T-helper 17 cell (primary cell): ENCODE measurements around the gene REG3A. TPM values are rescaled to one million over a fixed set of nuclear protein-coding genes. Genes with fewer than 3 reads are reported as not detected.

Experiments used
- ATAC-seq: fragments of 150-1000 bp; cut with Tn5 transposase; 2 replicates; pipeline ENCODE4 v1.10.0; 2021; ENCODE audit warnings: mild to moderate bottlenecking, moderate library complexity
- DNase-seq, 3 donors: peaks; one replicate each; pipeline versions ENCODE4 v3.0.0 to v3.0.0-alpha.2; 2020 to 2021
- H3K9me3 ChIP-seq: one replicate; pipeline ENCODE4 v1.7.0; 2013; ENCODE audit warnings: low read length, mild to moderate bottlenecking; ENCODE audit not compliant: control insufficient read depth, poor library complexity, severe bottlenecking
- H3K27ac Mint-ChIP-seq: one replicate; pipeline ENCODE4 v1.8.0; 2022; ENCODE audit warnings: mild to moderate bottlenecking, moderate library complexity, mixed read lengths
- H3K27me3 Mint-ChIP-seq: one replicate; pipeline ENCODE4 v1.8.0; 2022; ENCODE audit warnings: mixed read lengths
- H3K36me3 Mint-ChIP-seq: one replicate; pipeline ENCODE4 v1.8.0; 2022; ENCODE audit warnings: low read depth, mixed read lengths
- H3K4me1 Mint-ChIP-seq: one replicate; pipeline ENCODE4 v1.8.0; 2022; ENCODE audit warnings: mild to moderate bottlenecking, mixed read lengths
- H3K4me3 Mint-ChIP-seq: one replicate; pipeline ENCODE4 v1.8.0; 2022; ENCODE audit warnings: mild to moderate bottlenecking, moderate library complexity, mixed read lengths
- total RNA-seq, 4 donors: library from RNA in 2 of 4; stranded (reverse) in 2 of 4; gene quantifications; one replicate each; pipeline ENCODE4 v1.2.3 and lab custom pipeline; 2022 to 2026

Gene REG3A
- total RNA-seq, 2 donors from 2014 or later, result not detected

GRCh38 chr2:79139423-79139822 is 20.1 kb downstream of the REG3A start:
- H3K4me3 Mint-ChIP-seq, result no peak overlapping the region
- DNase-seq (no peak), ATAC-seq (no peak)
- no peaks in the 10 kb centered on the region for H3K9me3 ChIP-seq
- no peak overlapping the region for H3K27ac Mint-ChIP-seq
- H3K4me1 Mint-ChIP-seq, result no peaks in the 10 kb centered on the region
- no peaks in the 10 kb centered on the region for H3K27me3 Mint-ChIP-seq
- no peaks in the 10 kb centered on the region for H3K36me3 Mint-ChIP-seq

GRCh38 chr2:79138385-79138784 is 21.2 kb downstream of the REG3A start:
- H3K27me3 Mint-ChIP-seq, result no peaks in the 10 kb centered on the region
- H3K4me1 Mint-ChIP-seq, result no peaks in the 10 kb centered on the region
- no peaks in the 10 kb centered on the region for H3K9me3 ChIP-seq
- DNase-seq (no peak), ATAC-seq (no peak)
- H3K36me3 Mint-ChIP-seq, result no peaks in the 10 kb centered on the region
- no peak overlapping the region for H3K4me3 Mint-ChIP-seq
- no peak overlapping the region for H3K27ac Mint-ChIP-seq

DNA sequence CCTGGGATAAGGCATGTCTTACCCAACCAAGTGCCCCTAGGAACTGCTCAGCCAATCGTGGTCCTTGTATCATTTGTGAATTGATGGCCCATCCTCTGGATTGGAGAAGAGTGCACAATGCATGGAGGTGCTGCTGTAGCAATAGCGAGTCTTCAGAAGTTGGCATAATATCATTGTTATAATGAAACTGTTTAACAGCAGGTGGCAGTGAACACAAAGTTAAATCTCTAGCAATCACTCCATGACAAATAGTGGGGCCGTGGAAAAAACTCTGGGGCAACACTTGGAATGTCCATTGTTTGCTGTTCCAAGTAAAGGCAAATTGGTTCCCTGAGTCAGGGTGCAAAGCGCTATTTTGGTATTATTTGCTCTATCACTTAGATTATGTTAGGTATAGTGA is 27.9 kb downstream of the REG3A start:
- Mint-ChIP-seq H3K27me3 (no peaks in the 10 kb centered on the region), H3K4me1 (no peaks in the 10 kb centered on the region), H3K27ac (no peak overlapping the region), H3K4me3 (no peak overlapping the region), H3K36me3 (no peaks in the 10 kb centered on the region)
- no peak for DNase-seq
- no peak for ATAC-seq
- H3K9me3 ChIP-seq, result no peaks in the 10 kb centered on the region

- H3K4me1 Mint-ChIP-seq, result no peaks in the 10 kb centered on the region
- ATAC-seq, result no peak
- H3K27me3 Mint-ChIP-seq, result no peaks in the 10 kb centered on the region
- no peak for DNase-seq
- H3K27ac Mint-ChIP-seq, result no peak overlapping the region
- H3K4me3 Mint-ChIP-seq, result no peak overlapping the region
- H3K9me3 ChIP-seq, result no peaks in the 10 kb centered on the region
- no peaks in the 10 kb centered on the region for H3K36me3 Mint-ChIP-seq
These were observed 29.7 kb downstream of the REG3A start for GRCh38 chr2:79129804-79130203.

GRCh38 chr2:79129260-79129659 is 30.3 kb downstream of the REG3A start:
- no peaks in the 10 kb centered on the region for H3K9me3 ChIP-seq
- no peak overlapping the region for H3K4me3 Mint-ChIP-seq
- no peaks in the 10 kb centered on the region for H3K27me3 Mint-ChIP-seq
- no peaks in the 10 kb centered on the region for H3K36me3 Mint-ChIP-seq
- no peak overlapping the region for H3K27ac Mint-ChIP-seq
- ATAC-seq, result no peak
- no peak for DNase-seq
- no peaks in the 10 kb centered on the region for H3K4me1 Mint-ChIP-seq

DNA sequence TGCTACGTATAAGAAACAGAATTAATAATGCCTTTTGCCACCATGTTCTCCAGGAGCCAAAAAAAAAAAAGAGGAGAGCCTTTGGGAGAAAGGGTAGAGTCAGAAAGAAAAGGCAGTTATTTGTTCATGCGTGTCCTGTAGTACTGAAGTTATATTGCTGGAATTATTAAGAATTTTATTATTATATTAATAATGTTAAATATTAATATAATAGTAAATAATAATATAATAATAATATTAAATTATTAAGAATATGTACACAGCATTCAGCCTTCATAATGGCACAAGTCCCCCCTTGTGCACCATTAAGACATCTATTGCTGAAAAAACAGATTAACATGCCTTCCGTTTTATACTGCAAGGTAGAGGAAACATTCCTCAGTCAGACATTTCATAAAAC is 31.1 kb downstream of the REG3A start:
- Mint-ChIP-seq H3K4me3 (no peak overlapping the region), H3K27ac (no peak overlapping the region), H3K27me3 (no peaks in the 10 kb centered on the region), H3K36me3 (no peaks in the 10 kb centered on the region), H3K4me1 (no peaks in the 10 kb centered on the region)
- no peaks in the 10 kb centered on the region for H3K9me3 ChIP-seq
- ATAC-seq, result no peak
- DNase-seq, result no peak

- Mint-ChIP-seq H3K4me3 (no peak overlapping the region), H3K4me1 (no peaks in the 10 kb centered on the region), H3K27me3 (no peaks in the 10 kb centered on the region), H3K27ac (no peak overlapping the region), H3K36me3 (no peaks in the 10 kb centered on the region)
- ATAC-seq (no peak), DNase-seq (no peak)
- H3K9me3 ChIP-seq, result no peaks in the 10 kb centered on the region
These were observed 33.9 kb downstream of the REG3A start for GRCh38 chr2:79125721-79125985.

GRCh38 chr2:79124907-79125720 is 34.4 kb downstream of the REG3A start:
- DNase-seq (no peak), ATAC-seq (no peak)
- H3K27me3 Mint-ChIP-seq, result no peaks in the 10 kb centered on the region
- H3K27ac Mint-ChIP-seq, result no peak overlapping the region
- no peaks in the 10 kb centered on the region for H3K9me3 ChIP-seq
- H3K4me3 Mint-ChIP-seq, result no peak overlapping the region
- no peaks in the 10 kb centered on the region for H3K4me1 Mint-ChIP-seq
- H3K36me3 Mint-ChIP-seq, result no peaks in the 10 kb centered on the region

DNA sequence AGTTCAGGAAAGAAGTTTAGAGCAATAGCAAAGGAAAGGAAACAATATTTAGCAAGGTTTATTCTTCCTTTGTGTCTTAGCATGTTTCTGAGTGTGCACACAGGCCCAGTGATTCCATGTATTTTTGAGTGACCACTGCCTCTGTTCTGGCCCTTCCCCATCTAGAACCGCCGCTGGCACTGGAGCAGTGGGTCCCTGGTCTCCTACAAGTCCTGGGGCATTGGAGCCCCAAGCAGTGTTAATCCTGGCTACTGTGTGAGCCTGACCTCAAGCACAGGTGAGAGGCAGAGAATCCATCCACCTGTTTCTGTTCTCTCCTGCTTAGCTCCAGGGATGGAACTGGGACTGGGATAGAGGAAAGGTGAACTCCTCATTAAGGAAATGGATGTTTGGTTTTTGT is 36.9 kb downstream of the REG3A start:
- H3K9me3 ChIP-seq, result no peaks in the 10 kb centered on the region
- H3K4me1 Mint-ChIP-seq, result no peaks in the 10 kb centered on the region
- DNase-seq, result no peak
- H3K4me3 Mint-ChIP-seq, result no peak overlapping the region
- no peaks in the 10 kb centered on the region for H3K36me3 Mint-ChIP-seq
- H3K27me3 Mint-ChIP-seq, result no peaks in the 10 kb centered on the region
- ATAC-seq, result no peak
- H3K27ac Mint-ChIP-seq, result no peak overlapping the region

- no peaks in the 10 kb centered on the region for H3K9me3 ChIP-seq
- ATAC-seq, result no peak
- no peak for DNase-seq
- Mint-ChIP-seq H3K4me1 (no peaks in the 10 kb centered on the region), H3K4me3 (no peak within 1 kb of the TSS), H3K27me3 (no peaks in the 10 kb centered on the region), H3K36me3 (no peaks in the 10 kb centered on the region), H3K27ac (no peak within 1 kb of the TSS)
These were observed 39.3 kb downstream of the REG3A start, which contains the start of gene REG1A for GRCh38 chr2:79120194-79120713. Gene REG1A (plus strand): TSS chr2:79120488. CDS start chr2:79120862, 374 bp downstream.

DNA sequence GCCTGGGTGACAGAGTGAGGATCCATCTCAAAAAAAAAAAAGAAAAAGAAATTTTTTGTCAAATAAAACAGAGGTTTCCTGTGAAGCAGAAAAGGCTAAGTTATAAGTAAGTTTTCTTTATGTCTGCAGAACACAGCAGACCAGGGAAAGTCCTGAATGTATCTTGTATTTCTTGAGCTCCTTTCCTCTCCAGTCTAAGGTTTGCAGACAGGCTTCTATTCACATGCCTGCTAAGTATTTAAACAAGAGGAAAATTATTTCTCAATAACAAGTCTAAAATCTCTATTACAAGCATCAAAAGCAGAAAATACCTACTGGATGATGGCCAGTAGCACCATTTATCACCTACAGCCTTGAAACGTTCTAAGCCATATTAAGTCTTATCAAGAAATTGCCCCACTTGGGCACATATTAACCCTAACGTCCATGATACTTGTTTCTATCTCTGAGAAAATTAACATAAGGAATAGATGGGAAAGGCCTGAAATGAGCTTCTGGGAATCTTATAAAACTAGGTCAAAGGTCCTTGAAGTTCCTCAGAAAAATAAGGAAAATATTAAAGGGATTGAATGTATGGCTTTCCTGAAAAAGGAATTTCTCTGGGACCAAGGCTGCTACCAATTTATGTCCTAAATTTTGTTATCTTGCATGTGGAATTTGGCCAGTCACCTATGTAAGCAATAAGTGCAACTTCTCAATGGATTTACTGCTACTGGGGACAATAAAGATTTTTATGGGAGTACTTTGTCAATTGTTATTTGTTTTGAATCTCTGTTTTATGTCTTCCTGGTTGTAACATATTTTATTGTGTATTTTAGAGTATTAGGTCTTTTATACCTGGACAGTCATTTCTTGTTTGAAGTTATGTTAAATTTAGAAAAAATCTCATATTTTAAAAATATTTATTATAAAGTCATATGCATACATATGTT is 42.3 kb downstream of the REG3A start:
- ATAC-seq, result no peak
- Mint-ChIP-seq H3K4me3 (no peak overlapping the region), H3K4me1 (no peaks in the 10 kb centered on the region), H3K27ac (no peak overlapping the region), H3K27me3 (no peaks in the 10 kb centered on the region), H3K36me3 (no peaks in the 10 kb centered on the region)
- H3K9me3 ChIP-seq, result no peaks in the 10 kb centered on the region
- no peak for DNase-seq

GRCh38 chr2:79114797-79115494 is 44.6 kb downstream of the REG3A start:
- H3K27me3 Mint-ChIP-seq, result no peaks in the 10 kb centered on the region
- H3K36me3 Mint-ChIP-seq, result no peaks in the 10 kb centered on the region
- DNase-seq (no peak), ATAC-seq (no peak)
- H3K4me3 Mint-ChIP-seq, result no peak overlapping the region
- H3K27ac Mint-ChIP-seq, result no peak overlapping the region
- H3K9me3 ChIP-seq, result no peaks in the 10 kb centered on the region
- H3K4me1 Mint-ChIP-seq, result no peaks in the 10 kb centered on the region

DNA sequence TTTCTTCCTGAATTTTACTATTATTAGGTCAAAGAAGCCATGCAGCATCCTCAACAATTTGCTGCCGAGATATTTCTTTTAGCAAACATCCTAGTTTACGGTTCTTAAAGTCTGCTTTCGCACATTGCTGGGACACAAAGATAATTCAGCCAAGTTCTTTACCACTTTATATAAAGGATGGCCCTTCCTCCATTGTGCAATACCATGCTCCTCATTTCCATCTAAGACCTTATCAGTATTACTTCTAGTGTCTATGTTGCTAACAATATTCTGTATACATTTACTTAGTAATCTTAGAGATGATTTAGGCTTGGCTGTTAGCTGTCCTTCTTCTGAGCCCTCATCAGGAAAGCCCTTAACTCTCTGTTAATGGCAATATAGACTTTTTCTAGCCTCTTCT is 47.3 kb downstream of the REG3A start:
- Mint-ChIP-seq H3K4me3 (no peak overlapping the region), H3K27me3 (no peaks in the 10 kb centered on the region), H3K4me1 (no peaks in the 10 kb centered on the region), H3K36me3 (no peaks in the 10 kb centered on the region), H3K27ac (no peak overlapping the region)
- ATAC-seq, result no peak
- DNase-seq, result no peak
- H3K9me3 ChIP-seq, result no peaks in the 10 kb centered on the region
